GM21515 (cell line): ENCODE results near the gene KRTAP5-2.
"Not testable (repeated sequence)": the region's sequence is repeated elsewhere in the genome, so short reads cannot be mapped to it uniquely, and the experiment has no call there.

Experiments
- ATAC-seq: cut with Tn5 transposase; IDR thresholded peaks from one replicate; pipeline ENCODE4 v1.9.1; 2021; ENCODE audit not compliant: unreplicated experiment

Gene KRTAP5-2

DNA sequence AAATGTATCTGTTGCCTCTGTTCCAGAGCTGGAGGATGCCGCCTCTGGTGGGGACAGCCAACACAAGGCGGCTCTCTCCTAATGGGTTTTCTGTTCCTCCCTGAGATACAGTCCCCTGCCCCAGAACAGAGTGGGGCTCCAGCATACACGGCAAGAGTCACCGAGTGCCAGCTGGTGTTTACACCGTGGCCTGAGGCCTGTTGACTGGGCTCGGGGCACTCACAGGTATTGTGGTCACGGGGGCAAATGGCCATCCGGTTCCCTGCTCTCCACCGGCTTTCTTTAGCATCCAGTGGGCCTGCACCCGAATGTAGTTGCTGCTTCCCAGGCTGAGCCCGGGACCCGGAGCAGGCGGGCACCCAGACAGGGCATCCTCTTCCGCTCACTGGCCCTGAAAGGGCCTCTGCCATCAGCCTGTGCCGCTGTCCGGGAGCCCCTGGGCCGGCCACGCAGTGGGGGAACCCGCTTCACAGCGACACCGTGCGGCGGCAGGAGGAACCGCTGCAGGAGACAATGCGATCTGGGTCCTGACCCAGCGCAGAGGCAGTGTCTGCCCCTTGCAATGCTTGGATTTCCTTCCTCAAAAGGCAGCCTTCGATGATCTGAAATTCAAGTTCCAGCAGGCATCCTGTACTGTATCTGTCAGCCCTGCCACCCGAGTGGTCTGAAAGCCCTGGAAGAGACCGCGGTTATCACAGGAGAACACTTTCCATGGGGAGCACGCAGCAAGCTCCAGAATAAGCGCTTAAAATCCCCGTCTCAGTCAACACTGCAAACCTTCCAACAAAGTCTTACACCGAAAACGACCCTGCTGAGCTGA is 30.6 kb upstream of the KRTAP5-2 start:
- no peak for ATAC-seq

DNA sequence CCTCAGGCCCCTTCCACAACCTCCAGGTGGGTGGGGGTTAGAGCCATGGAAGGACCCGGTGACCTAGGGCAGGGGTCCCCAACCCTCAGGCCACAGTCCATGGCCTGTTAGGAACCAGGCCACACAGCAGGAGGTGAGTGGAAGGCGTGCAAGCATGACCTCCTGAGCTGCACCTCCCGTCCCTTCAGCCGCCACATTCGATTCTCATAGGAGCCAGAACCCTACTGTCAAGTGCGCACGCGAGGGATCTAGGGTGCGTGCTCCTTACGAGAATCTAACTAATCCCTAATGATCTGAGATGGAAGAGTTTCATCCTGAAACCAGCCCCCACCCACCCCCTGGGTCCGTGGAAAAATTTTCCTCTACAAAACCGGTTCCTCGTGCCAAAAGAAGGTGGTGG is 27.4 kb upstream of the KRTAP5-2 start:
- ATAC-seq = no peak

DNA sequence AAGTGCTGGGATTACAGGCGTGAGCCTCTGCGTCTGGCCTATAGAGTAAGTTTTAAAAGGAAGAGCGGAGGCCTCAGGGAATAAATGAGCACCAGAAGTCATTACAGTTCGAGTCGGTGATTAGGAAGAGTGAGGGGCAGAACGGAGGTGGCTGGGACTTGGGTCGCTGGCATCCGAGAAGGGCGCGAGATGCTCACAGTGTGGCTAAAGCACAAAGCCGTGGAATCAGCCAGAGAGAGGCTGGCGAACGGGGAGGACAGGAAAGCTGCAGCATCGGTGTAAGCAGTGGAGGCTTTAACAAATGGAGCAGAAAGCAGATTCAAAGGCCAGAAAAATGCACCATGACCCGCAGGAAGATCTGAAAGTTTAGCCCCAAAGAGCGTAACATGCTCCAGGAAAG is 26.5 kb upstream of the KRTAP5-2 start:
- no peak for ATAC-seq

- no peak for ATAC-seq
These were observed 25.6 kb upstream of the KRTAP5-2 start for GRCh38 chr11:1623716-1624115.

- ATAC-seq = no peak
These were observed 24.0 kb upstream of the KRTAP5-2 start, which contains the start of gene KRTAP5-4 for GRCh38 chr11:1622086-1622485. Gene KRTAP5-4, minus strand, starts transcription at chr11:1622138. Its CDS starts 45 bp downstream, at chr11:1622093.

DNA sequence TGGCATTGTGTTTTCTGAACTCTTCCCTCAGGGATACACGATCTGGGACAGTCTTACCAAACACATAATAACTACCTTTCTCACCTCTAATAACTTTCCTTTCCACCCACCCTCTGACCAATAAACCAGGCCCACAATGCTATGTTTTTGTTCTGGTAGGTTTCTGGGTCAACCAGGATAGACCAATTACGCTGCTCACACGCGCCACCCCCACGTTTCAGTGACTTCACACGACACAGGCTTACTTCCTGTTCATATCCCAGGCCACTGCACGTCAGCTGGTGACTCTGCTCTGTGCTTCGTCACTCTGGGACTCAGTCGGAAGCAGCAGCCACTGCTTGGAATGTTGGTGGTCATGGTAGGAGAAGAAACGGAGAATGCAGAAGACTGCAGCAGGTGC is 21.4 kb upstream of the KRTAP5-2 start:
- ATAC-seq = no peak

DNA sequence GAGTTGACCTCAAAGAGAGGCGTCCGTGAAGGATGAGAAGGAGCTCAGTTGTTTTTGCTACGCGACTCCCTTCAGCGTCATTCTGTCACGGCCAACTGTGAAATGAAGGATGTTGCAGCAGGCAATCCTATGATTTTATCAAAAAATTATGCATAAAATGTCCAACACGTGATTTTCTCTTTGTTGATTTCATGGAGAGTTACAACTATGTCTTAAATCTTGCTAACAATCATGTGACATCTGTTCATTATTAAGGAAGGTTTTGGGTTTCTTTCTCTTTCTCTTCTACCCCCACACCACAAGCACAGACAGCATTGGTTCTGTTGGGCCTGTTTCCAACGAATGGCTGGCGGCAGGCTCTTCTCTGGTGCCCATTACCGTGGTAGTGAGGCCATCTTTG is 20.1 kb upstream of the KRTAP5-2 start:
- no peak for ATAC-seq

DNA sequence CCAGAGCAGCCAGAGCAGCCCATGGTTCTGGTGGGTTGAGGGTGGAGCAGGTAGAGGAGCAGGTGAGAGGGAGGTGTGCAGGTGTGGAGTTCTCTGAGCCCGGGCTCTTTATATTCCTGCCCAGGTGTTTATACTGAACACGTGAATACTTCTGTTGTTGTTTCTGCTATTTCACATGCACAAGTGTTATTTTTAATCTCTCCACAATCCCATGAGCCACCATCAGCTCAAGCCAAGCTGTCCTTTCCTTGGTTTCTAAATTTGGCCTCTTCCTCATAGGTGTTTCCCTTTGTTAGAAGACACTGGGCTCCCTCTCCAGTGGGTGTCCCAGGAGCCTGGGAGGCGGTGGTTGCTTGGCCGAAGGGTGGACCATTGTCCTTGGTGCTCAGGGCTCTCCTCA is 10.3 kb upstream of the KRTAP5-2 start, which contains the start of gene KRTAP5-3:
Gene KRTAP5-3, minus strand, starts transcription at position 101 of the 400 bp plus-strand sequence. Its CDS starts 78 bp downstream, at position 23.
- no peak for ATAC-seq

- not testable (repeated sequence) for ATAC-seq
These were observed 9.8 kb upstream of the KRTAP5-2 start for GRCh38 chr11:1607901-1608300.

DNA sequence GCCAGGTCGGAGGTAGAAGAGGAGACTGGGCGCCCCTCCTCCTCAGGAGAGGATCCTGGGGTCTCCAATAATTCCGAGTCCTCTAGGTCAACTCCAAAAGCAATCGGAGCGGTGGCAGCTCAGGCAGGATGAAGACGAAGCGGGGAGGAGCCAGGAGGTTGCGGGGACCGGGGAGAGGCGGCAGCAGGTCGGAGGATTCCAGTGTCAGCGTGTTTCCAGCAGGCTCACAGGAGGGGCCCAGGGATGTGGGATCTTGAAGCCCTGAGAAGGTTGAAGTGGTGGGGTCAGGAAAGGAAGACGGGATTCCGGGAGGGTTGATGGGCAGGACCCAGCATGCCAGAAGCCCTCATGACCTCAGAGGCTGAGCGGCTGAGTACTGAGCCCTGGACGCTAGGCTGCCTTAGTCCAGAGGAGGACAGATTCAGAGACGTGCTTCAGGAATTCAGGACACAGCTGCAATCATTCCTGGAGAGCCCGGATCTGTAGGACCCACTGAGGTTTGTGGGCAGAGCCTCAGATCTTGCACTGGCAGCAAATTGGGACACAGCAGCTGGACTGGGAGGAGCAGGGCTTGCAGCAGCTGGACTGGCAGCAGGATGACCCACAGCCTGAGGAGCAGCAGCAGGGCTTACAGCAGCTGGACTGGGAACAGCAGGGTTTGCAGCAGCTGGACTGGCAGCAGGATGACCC is 9.2 kb upstream of the KRTAP5-2 start:
- ATAC-seq = not testable (repeated sequence)

DNA sequence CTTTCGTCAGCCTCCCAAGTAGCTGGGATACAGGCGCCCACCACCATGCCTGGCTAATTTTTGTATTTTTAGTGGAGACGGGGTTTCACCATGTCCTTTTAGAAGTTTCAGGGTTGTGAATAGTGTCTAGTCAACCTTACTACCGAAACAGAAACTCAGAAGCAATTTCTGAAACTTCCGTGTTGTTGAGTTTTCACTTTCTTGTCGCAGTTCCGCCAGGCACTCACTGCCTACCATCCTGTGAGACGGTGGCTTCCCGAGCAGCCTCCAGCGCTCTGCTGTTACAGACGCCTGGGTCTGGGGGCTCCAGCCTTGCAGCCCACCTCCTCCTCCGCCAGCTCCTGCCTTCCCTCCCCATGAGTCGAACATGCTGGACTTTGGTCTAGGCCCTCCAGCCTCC is 7.8 kb upstream of the KRTAP5-2 start:
- ATAC-seq = peak; percentile 89

- no peak for ATAC-seq
These were observed 6.6 kb upstream of the KRTAP5-2 start for GRCh38 chr11:1604711-1605110.

- ATAC-seq = no peak
These were observed 6.1 kb upstream of the KRTAP5-2 start for GRCh38 chr11:1604181-1604580.

DNA sequence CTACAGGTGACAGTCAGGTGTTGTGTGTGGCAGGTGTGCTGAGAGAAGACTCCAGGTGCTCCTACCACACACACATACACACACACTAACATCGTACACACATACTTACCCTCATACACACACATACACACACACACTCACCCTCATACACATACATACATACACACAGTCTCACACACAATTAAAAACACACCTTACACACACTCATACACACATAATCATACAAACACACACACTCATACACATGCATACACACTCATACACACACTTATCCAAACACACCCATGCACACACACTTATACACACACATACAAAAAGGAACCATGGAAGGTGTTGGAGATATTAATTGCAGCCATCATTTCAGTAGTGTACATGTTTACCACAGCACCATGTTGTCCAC is 5.5 kb upstream of the KRTAP5-2 start:
- ATAC-seq = no peak

DNA sequence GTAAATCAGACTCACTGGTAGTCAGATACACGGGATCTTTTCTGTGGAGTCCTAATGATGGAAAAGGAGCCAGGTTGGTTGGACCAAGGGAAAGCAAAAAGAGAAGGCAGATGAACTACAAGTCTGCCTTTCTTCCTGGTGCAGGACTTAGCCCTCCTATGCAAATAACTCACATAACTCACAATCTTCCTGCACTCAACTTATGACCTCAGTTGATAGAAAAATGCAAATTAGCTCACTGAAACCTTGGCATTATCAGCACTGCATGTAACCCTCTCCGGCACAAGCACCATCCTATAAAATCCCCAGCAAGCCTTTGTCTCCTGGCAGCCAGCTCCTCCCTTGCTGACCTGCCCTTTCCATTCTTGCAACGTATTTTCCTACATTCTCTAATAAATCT is 3.6 kb upstream of the KRTAP5-2 start:
- not testable (repeated sequence) for ATAC-seq

DNA sequence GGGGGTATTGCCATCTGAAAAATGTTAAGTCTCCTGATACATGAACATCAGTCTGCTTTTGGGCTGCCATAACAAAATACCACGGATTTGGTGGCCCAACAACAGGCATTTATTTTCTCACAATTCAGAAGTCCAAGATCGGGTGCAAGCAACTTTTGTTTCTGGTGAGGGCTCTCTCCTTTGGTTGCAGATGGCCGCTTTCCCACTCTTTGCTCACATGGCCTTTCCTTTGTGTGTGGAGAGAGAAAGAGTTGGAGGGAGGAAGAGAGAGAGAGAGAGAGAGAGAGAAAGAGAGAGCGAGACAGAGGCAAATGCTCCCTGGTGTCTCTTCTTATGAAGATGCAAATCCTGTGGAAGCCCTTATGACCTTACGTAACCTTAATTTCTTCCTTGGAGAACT is 2.5 kb upstream of the KRTAP5-2 start:
- ATAC-seq = no peak

DNA sequence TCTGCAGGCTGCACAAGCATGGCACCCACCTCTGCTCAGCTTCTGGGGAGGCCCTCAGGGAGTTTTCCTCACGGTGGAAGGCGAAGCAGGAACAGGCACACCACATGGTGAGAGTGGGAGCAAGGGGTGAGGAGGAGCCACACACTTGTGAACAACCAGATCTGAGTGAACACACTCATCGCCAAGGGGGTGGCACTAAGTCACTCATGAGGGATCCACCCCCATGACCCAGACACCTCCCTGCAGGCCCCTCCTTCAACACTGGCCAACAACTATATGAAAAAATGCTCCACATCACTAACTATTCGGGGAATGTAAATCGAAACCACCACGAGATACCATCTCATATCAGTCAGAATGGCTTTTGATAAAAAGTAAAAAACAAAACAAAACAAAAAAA is 722 bp upstream of the KRTAP5-2 start:
- ATAC-seq = no peak

GRCh38 chr11:1598406-1598805 is 312 bp upstream of the KRTAP5-2 start:
- ATAC-seq = not testable (repeated sequence)

DNA sequence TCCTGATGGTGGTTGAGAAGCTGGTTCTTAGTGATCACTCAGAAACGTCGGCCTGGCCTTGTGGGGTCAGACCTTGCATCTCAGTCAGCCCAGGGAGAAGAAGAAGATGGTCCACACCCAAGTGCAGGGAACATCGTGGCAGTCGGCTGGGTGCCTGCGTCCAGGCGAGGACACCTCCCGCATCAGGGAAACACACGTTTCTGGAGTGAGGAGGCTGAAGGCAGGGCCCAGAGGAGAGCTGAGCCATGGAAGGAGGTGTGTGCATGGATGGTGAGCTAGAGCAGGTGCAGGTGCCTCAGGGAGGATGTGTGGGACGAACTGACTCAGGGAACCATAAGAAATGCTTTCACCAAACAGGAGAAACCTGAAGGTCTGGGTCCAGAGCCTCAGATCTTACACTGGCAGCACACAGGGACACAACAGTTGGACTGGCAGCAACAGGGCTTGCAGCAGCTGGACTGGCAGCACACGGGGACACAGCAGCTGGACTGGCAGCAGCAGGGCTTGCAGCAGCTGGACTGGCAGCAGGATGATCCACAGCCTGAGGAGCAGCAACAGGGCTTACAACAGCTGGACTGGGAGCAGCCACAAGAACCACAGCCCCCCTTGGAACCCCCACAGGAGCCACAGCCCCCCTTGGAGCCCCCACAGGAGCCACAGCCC is 632 bp downstream of the KRTAP5-2 start:
- ATAC-seq = no peak

DNA sequence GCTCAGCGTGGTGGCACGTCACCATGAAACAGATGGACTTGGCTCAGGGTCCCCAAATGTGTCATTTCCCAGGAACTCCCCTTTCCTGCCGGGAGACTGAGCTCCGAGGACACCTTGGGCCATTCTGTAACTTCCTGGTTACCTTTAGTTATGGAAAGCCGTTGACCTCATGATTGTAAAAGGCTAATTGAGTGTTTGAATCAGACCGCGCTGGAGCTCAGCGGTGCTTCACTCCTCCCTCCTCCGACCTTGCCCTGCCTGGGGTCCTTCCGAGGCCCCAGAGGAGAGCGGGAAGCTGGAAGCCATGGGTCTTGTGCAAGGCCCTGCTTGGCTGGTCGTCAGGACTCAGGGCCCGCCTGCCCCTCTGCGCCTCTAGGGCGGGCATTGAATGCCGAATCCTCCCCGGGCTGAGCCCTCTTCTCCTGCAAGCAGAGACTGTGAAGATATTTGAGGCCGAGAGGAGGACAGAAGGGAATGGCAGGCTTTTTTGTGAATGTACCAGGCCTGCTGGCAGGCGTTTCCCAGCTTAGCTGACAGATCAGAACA is 1.4 kb downstream of the KRTAP5-2 start:
- not testable (repeated sequence) for ATAC-seq

DNA sequence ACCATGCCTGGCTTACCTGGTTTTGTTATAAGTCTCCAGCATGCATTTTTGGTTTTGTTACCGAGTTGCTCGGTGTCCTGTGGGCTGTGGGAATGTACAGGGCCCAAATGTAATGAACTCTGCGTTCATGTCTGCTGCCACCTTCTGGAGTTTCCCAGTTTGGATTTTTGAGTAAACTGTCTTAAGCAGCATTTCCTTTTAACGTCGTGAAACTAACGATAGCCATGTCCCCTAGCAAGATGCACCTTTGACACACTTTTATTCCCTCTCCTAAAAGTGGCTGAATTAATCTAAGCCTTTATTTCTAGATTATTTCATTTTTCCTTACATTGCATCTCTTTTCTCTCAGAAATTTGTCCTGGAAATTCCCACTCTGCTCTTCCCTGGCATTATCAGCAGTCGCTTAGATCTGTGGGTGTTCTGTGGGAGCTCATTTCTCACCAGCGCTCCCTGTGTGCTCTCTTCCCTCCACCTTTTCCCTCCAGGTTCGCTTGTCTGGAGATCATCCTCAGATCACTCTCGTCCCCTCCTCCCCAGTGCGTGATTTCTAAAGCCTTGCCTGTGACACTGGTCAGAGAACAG is 2.0 kb downstream of the KRTAP5-2 start:
- not testable (repeated sequence) for ATAC-seq
